Germinal center (tissue), 1 donor: ENCODE measurements around the gene TAGLN.

ENCODE experiments used
- DNase-seq: peaks from one replicate; pipeline ENCODE4 v3.0.0; 2012; ENCODE audit warnings: mixed read lengths, low spot score

Gene TAGLN

DNA sequence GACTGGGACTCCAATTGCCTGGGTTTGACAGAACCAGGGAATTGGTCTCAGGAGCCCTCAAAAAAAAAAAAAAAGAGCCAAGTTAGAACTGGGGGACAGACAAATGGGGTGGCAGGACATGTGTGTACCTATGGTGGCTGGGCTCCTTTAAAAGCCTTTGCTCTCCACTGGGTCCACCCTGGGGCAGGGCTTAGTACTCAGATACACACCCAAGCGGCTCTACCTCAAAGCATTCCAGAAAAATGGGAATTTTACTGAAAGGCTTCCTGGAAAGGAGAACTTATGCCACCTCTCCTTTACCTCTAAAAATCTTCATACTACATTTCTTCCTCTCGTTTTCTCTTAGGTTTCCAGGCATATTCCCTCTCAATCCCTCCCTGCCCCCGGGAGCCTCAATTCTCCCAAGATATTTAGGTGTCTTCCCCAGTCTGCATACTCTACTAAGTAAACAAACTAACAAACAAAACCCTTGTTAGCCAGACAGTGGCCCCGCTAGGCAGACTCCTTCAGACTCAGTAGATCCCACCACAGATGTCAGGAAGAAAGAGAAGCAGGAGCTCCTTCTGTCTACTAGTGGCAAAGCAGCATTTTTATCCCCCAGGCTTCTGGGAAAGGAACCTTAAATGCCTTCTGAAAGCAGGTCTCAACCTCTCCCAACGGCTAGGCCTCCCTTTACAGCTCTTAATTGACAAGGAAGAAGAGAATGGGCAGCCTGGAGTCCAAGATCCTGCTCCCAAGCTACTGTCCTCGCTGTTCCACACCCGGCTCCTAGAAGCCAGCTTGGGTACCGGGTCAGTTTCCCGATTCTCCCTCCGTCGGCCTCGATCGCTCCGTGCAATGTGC lies 32.0 kb downstream of the TAGLN start:
- DNase-seq = peak; percentile 25

DNA sequence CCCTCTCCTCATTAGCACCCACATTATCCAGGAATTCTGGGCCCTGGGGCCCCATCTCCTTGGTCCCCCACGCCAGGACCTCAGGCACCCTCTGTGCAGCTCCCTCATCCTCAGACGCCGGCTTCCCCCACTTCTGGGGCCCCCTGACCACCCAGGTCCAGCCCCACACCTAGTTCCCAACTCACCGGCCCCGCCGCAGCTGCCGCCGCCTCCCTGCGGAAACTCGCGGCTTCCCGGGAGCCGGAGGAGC lies 32.6 kb downstream of the TAGLN start, which contains the start of gene PCSK7:
Gene PCSK7 (minus strand): TSS at position 232 of the 250 bp plus-strand sequence. CDS start 2,229 bp downstream, outside the sequence.
- no peak for DNase-seq

DNA sequence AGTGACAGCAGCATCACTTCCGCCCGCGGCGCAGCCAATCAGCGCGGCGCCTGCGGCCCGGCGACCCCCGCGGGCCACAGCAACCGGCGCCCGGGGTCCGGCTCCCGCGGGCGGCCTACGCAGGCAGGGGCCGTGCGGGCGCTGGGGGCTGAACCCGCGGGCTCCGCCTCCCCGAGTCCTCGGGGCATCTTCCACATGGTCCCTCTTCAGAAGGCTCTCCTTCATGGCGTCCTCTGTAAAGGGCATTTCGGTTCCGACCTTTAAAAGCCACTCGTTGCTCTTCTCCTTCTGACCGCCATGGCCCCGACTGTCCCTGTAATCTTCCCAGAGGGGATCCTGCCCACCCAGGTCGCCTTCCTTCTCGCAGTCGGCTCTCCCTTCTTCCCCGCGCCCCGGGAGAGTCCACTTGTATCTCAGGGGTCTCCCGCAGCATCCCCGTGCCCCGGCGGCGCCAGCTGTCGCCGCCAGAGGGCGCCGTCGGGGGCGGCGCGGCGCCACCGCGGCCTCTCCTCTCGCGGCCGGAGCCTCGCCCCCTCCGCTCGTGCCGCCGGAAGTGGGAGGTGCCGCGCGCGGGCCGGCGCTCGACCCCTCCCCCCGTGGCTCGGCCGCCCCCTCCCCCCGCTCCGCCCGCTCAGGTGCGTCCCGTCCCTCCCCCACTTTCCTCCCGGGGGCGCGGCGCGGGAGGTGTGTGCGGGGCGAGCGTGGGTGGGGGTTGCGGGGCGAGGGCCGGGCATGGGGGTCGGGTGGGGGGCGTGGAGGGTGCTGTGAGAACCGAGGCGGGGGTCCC lies 33.1 kb downstream of the TAGLN start, which contains the start of gene RNF214:
Gene RNF214 (plus strand): TSS at position 580 of the 787 bp plus-strand sequence. CDS start 1,602 bp downstream, outside the sequence.
- DNase-seq = peak; percentile 95

DNA sequence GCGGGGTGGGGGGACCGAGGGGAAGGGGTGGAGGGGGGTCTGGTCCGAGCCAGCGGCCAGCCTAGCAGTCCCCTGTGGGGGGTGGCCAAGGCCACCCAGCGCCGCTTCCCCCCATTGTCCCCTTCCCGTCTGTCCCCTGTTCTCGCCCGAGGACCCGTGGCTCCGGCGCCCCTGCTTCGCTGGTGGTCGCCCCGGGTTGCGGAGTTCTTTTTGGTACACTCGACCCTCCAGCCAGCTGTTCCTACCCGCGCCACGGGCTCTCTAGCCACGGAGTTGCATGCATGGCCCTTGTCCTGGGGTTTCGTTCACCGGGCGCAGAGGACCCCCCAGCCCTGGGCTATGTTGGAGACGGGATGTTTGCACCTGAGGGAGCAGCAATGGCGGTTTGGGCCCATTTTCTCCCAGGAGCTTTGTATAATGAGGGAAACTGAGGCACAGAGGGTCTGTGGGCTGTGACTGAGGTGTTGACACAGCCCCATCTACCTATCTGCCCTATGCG lies 33.8 kb downstream of the TAGLN start:
- DNase-seq = peak; percentile 56

DNA sequence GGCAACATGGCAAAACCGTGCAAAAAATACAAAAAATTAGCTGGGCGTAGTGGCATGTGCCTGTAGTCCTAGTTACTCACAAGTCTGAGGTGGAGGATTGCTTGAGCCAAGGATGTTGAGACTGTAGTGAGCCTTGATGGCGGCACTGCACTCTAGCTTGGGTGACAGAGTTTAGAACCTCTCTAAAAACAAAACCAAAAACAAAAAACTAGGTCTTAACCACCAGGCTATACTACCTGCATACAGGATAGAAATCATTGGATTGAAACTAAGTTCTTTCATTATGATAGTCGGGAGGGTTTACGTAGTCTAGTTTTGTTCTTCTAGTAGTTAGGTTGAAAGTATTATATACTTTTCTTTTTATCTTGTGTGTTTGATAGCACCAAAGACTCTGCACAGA lies 39.1 kb downstream of the TAGLN start:
- DNase-seq = no peak

DNA sequence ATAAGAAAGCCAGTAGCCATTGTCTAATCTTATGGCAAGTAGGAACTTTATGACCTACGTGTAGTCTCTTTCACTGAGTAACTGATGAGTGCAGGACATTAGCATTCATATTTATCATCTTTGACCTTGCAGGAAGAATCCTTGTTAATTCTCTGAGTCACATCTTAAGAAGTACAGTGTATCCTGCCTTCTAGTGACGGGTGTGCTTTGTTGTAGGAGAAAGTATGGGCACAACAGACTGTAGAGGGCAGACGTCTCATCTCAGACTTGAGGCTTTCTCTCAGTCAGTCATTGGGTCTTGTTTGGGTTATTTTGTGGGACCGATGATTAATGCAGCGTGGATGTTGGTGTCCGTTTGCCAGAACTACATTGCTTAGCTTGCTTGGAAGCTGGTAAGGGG lies 40.1 kb downstream of the TAGLN start:
- no peak for DNase-seq

DNA sequence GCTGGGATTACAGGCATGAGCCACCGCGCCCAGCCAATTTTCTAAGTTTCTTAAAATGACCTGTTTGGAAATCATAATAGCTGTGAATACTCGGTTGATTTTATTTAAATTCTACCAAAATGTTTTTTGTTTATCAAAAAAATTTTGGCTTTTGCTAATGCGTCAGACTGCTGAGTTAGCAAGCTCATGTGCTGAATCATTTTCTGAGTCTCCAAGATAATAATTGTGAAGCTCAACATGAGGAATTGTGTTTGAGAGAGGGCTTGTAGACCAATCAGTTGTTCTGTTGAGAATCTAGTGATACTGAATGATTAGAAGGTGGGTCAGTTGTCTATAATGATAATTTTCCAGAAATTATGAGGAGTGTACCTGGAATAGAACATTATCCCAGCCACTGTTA lies 49.2 kb downstream of the TAGLN start:
- no peak for DNase-seq

DNA sequence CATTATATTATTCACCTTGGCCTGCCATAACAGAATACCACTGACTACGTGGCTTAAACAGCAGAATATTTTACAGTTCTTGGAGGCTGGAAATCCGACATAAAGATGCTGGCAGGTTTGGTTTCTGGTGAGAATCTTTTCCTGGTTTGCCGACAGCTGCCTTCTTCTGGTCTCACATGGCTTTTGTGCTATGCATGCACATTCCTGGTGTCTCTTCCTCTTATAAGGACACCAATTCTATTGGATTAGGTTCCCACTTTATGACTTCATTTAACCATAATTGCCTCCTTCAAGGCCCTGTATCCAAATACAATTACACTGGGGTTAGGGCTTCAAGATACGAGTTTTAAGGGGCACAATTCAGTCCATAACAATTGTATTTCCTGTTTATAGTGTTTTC lies 50.4 kb downstream of the TAGLN start:
- DNase-seq = no peak

DNA sequence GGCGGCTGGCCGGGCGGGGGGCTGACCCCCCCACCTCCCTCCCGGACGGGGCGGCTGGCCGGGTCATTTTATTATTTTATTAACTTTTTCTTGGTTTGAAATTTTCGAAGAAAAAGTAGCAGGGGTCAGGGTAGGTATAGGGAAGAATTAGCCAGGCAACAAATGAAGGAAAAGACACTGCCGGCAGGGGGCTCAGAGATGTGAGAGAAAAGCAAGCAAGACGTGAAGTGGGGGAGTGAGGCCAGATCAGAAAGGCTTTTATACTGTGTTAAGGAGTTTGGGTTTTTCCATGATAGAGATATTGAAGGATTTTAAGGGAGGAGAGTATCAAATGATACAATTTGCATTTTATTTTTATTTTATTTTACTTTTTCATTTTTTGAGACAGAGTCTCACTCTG lies 52.3 kb downstream of the TAGLN start:
- DNase-seq = no peak

DNA sequence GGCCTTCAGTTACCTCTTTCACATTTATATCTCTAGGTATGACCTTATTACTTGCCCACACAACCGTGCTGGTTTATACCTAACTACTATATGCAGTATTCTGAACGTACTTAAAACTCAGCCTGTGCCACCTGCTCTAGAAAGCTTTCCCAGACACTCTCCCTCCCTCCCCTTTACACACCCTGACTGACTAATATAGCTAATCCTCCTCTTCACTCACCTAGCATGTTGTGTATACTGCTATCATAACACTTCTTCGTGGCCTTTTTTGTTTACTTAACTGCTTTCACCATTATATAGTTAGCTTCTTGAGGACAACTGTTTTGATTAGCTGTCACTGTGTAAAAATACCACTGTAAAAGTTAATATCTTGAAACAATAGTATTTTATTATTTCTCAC lies 56.8 kb downstream of the TAGLN start:
- DNase-seq = no peak

DNA sequence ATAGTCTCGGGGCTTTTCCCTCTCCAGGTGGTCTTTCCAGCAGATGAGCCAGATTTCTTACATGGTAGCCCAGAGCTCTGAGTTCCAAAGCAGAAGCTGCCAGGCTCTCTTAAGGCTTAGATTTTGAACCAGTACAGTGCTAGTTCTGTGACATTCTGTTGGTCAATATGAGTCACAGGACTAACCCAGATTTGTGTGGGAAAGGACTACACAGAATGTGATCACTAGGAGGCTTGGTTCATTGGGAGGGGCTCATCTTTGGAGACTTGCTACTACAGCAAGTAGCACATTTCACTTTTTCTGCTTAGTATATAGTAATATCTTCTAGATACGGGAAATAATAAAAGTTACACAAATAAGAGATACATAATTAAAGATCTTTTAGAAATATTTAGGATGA lies 57.4 kb downstream of the TAGLN start:
- no peak for DNase-seq
